Loucy (cell line): ENCODE measurements around the gene DNA2.

Experiments
- H2AFZ ChIP-seq: fragments of 200-600 bp; sonication (generic); 2 replicates; pipeline ENCODE4 v1.6.0; 2016; ENCODE audit warnings: antibody characterized with exemption, mild to moderate bottlenecking, low read length, moderate library complexity
- H3F3A ChIP-seq: fragments of 200-600 bp; 2 replicates; pipeline ENCODE4 v1.6.0; 2016; ENCODE audit warnings: antibody characterized with exemption, low read depth, mild to moderate bottlenecking
- H3K27me3 ChIP-seq: fragments of 200-600 bp; sonication (generic); 2 replicates; pipeline ENCODE4 v1.6.1; 2014; ENCODE audit warnings: low read length, mild to moderate bottlenecking; ENCODE audit not compliant: insufficient read depth, poor library complexity, severe bottlenecking
- H3K36me3 ChIP-seq: fragments of 200-600 bp; sonication (generic); 2 replicates; pipeline ENCODE4 v1.6.1; 2016; ENCODE audit warnings: low read length; ENCODE audit not compliant: insufficient read depth
- H3K4me1 ChIP-seq: fragments of 200-600 bp; sonication (generic); 2 replicates; pipeline ENCODE4 v1.5.1; 2014; ENCODE audit warnings: low read length, mild to moderate bottlenecking; ENCODE audit not compliant: insufficient read depth, poor library complexity, severe bottlenecking
- H3K4me2 ChIP-seq: fragments of 200-600 bp; sonication (generic); 2 replicates; pipeline ENCODE4 v1.6.0; 2014; ENCODE audit warnings: antibody characterized with exemption, low read length, low read depth, mild to moderate bottlenecking; ENCODE audit not compliant: poor library complexity, severe bottlenecking
- H3K4me3 ChIP-seq: fragments of 200-600 bp; sonication (generic); 2 replicates; pipeline ENCODE4 v1.5.1; 2014; ENCODE audit warnings: low read length, mild to moderate bottlenecking, mixed read lengths; ENCODE audit not compliant: poor library complexity, severe bottlenecking
- H3K79me2 ChIP-seq: fragments of 200-600 bp; sonication (generic); 2 replicates; pipeline ENCODE4 v1.6.1; 2014; ENCODE audit warnings: low read length; ENCODE audit not compliant: insufficient read depth
- H3K9ac ChIP-seq: fragments of 200-600 bp; sonication (generic); 2 replicates; pipeline ENCODE4 v1.6.0; 2014; ENCODE audit warnings: mild to moderate bottlenecking, low read depth, low read length, moderate library complexity; ENCODE audit not compliant: poor library complexity, severe bottlenecking
- H3K9me2 ChIP-seq: fragments of 200-600 bp; sonication (generic); replicated peaks from 2 replicates; pipeline ENCODE4 v1.6.1; 2016; ENCODE audit warnings: low read depth, low read length, mixed read lengths
- H3K9me3 ChIP-seq: fragments of 200-600 bp; sonication (generic); 2 replicates; pipeline ENCODE4 v1.6.1; 2014; ENCODE audit warnings: mild to moderate bottlenecking, antibody characterized with exemption, low read length, low read depth; ENCODE audit not compliant: insufficient read depth
- H4K20me1 ChIP-seq: fragments of 200-600 bp; sonication (generic); 2 replicates; pipeline ENCODE4 v1.6.0; 2014; ENCODE audit warnings: antibody characterized with exemption, low read length, mild to moderate bottlenecking; ENCODE audit not compliant: insufficient read depth, poor library complexity, severe bottlenecking
- EZH2phosphoT487 ChIP-seq: fragments of 200-600 bp; IDR thresholded peaks from 2 replicates; pipeline ENCODE4 v1.6.1; 2018; ENCODE audit warnings: antibody characterized with exemption, mild to moderate bottlenecking, moderate library complexity, borderline replicate concordance
- TF ChIP-seq, protein P1 (sequence below): fragments of 200-600 bp; sonication (generic); conservative IDR thresholded peaks from 2 replicates; pipeline ENCODE4 v1.5.1; 2014; ENCODE audit warnings: mild to moderate bottlenecking, antibody characterized with exemption, low read length

DNA2 gene

DNA sequence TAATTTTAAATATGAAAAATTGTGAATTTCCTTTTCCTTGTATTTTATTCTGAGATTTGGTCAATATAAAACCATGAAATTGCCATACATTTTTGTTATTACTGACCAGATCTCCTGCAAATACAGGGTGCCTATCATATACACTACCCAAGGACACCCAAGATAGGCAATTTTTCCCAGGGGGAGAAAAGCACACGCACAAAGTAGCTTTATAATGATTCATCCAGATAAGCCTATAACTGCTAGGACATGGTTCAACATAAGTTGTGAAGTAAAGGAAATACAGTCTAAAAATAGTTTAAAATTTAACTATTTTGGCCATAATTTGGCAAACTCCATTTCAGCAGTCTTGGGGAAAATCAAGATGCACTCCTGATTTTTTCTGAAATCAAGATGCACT, 69.5 kb downstream of the DNA2 start:
- Histone ChIP-seq H3F3A (no peaks in the 10 kb centered on the region), H3K4me1 (peaks cover 24% of the 10 kb centered on the region), H4K20me1 (peaks cover 18% of the 10 kb centered on the region), H3K9ac (no peak overlapping the region), H3K36me3 (peaks cover 6% of the 10 kb centered on the region; the same call in 1 of the 2 replicates), H3K27me3 (no peaks in the 10 kb centered on the region), H3K79me2 (peaks cover 37% of the 10 kb centered on the region), H2AFZ (no peak overlapping the region), H3K9me3 (no peaks in the 10 kb centered on the region), H3K4me2 (no peak overlapping the region), H3K9me2 (no peaks in the 10 kb centered on the region), H3K4me3 (no peak overlapping the region)
- no peak for TF ChIP-seq EZH2phosphoT487
- TF ChIP-seq, protein P1, sequence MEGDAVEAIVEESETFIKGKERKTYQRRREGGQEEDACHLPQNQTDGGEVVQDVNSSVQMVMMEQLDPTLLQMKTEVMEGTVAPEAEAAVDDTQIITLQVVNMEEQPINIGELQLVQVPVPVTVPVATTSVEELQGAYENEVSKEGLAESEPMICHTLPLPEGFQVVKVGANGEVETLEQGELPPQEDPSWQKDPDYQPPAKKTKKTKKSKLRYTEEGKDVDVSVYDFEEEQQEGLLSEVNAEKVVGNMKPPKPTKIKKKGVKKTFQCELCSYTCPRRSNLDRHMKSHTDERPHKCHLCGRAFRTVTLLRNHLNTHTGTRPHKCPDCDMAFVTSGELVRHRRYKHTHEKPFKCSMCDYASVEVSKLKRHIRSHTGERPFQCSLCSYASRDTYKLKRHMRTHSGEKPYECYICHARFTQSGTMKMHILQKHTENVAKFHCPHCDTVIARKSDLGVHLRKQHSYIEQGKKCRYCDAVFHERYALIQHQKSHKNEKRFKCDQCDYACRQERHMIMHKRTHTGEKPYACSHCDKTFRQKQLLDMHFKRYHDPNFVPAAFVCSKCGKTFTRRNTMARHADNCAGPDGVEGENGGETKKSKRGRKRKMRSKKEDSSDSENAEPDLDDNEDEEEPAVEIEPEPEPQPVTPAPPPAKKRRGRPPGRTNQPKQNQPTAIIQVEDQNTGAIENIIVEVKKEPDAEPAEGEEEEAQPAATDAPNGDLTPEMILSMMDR, result no peak

DNA sequence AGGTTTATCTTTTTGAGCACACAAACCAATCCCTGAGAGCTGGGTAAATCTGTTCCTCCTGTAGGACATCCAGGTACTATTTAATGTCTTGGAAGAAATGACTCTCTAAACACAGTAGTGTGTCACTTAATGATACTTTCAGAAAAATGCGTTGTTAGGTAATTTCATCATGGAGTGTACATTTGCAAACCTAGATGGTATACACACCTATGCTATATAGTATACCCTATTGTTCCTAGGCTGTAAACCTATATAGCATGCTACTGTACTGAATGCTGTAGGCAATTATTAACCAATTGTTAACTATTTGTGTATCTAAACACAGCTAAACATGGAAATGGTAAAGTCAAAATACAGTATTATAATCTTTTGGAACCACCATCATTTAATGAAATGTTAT, 74.8 kb downstream of the DNA2 start:
- H3K9me3 ChIP-seq, result no peaks in the 10 kb centered on the region
- no peak overlapping the region for H3K9ac ChIP-seq
- no peak for TF ChIP-seq EZH2phosphoT487
- TF ChIP-seq, protein P1, result no peak
- H3F3A ChIP-seq, result no peaks in the 10 kb centered on the region
- peaks cover 37% of the 10 kb centered on the region; the same call in 1 of the 2 replicates for H3K36me3 ChIP-seq
- H2AFZ ChIP-seq, result no peak overlapping the region
- no peaks in the 10 kb centered on the region for H4K20me1 ChIP-seq
- no peak overlapping the region for H3K4me3 ChIP-seq
- H3K9me2 ChIP-seq, result no peaks in the 10 kb centered on the region
- H3K4me1 ChIP-seq, result no peaks in the 10 kb centered on the region
- H3K27me3 ChIP-seq, result no peaks in the 10 kb centered on the region
- H3K79me2 ChIP-seq, result no peaks in the 10 kb centered on the region
- no peak overlapping the region for H3K4me2 ChIP-seq

DNA sequence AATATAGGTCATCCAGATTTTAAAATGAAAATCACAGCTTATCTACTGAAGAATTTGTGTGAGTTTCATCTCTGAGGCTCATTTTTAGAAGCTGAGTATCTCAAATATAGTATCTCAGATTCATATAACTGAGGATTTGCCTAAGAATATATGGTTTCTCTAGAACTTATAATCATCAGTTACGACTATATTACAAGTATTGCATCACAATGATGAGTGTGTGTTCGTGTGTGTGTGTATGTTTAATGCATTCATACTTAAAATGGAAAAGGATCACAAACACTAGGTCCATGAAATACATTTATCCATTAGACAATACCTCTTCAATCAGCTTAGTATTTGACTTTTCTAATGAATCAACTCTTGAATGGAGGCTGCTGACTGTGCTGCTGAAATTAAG, 86.0 kb downstream of the DNA2 start:
- Histone ChIP-seq H3K79me2 (no peaks in the 10 kb centered on the region), H3K4me1 (no peaks in the 10 kb centered on the region), H3K36me3 (peaks cover 41% of the 10 kb centered on the region; the same call in 1 of the 2 replicates), H3K4me3 (no peak overlapping the region), H3F3A (no peaks in the 10 kb centered on the region), H3K9ac (no peak overlapping the region), H3K9me3 (no peaks in the 10 kb centered on the region), H3K4me2 (no peak overlapping the region), H4K20me1 (no peaks in the 10 kb centered on the region), H3K9me2 (no peaks in the 10 kb centered on the region), H3K27me3 (no peaks in the 10 kb centered on the region), H2AFZ (no peak overlapping the region)
- TF ChIP-seq EZH2phosphoT487, result no peak
- TF ChIP-seq, protein P1, result no peak
